Measurements from ENCODE around the gene VPREB1.
A peak's percentile ranks its signal among the peaks of the same experiment; 100 is the strongest.
"Not testable (repeated sequence)": the region's sequence is repeated elsewhere in the genome, so short reads cannot be mapped to it uniquely, and the experiment has no call there.

VPREB1 gene

DNA sequence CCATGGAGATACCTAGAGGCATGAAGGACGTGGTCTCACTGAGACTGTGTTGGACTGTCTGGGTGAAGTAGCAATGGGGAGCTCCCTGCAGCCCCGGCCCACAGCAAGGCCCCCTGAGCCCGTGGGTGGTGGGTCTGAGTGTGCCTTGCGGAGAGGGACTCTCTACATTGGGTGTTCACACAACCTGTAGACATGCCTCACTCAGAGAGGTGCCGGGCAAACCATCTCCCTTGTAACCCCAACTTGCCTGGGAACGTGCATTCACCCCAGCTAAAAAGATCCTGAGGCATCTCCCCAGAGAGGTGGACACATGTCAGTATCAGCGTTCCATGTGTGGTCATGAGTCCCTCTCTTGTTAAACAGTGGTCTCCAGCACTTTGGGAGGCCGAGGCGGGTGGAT is 2.1 kb downstream of the VPREB1 start:
- no peak for DNase-seq

GRCh38 chr22:22248878-22249277 is 4.3 kb downstream of the VPREB1 start:
- DNase-seq = no peak

- not testable (repeated sequence) for DNase-seq
Observed at GRCh38 chr22:22250651-22251050, 6.1 kb downstream of the VPREB1 start.

- DNase-seq = not testable (repeated sequence)
Observed at GRCh38 chr22:22256133-22256532, 11.5 kb downstream of the VPREB1 start.

GRCh38 chr22:22258597-22259415 is 14.2 kb downstream of the VPREB1 start:
- not testable (repeated sequence) for DNase-seq

DNA sequence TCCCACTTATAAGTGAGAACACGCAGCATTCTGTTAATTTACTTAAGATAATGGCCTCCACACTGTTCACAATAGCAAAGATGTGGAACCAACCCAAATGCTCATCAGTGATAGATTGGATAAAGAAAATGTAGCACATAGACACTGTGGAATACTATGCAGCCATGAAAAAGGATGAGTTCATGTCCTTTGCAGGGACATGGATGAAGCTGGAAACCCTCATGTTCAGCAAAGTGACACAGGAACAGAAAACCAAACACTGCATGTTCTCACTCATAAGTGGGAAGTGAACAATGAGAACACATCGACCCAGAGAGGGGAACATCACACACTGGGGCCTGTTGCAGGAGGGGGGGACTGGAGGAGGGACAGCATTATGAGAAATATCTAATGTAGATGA is 15.6 kb downstream of the VPREB1 start:
- DNase-seq = not testable (repeated sequence)

GRCh38 chr22:22260586-22260985 is 16.0 kb downstream of the VPREB1 start:
- DNase-seq = not testable (repeated sequence)

DNA sequence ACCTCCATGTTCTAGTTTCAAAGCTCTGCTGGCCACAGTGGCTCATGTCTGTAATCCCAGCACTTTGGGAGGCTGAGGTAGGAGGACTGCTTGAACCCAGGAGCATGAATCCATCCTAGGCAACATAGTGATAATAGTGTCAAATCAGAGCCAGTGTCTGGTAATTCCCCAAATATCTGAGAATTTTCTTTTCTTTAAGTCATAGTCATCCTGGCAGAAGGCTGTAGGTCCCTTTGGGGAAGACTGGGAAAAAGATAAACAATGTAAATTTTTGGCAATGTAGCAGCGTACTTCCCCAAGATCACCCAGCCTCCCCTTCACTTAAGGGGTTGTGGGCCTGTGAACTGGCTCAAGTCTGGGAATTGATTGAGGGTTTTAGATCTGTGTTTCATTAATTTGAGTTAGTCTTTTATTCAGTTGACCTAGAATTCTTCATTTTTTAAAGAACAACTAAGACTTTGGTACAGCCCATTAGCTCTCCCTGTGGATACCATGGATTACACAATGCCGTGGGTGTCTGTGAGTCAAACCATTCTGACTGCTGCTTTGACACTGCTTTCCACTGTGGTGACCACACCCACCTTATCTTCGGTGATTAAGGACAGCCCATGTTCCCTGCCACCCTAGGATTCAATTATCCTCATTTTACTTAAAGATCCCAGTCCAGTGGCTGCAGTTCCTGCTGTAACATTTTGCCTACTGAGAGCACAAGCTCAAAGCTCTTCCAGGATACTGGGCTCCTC is 17.9 kb downstream of the VPREB1 start:
- DNase-seq = peak; percentile 34

DNA sequence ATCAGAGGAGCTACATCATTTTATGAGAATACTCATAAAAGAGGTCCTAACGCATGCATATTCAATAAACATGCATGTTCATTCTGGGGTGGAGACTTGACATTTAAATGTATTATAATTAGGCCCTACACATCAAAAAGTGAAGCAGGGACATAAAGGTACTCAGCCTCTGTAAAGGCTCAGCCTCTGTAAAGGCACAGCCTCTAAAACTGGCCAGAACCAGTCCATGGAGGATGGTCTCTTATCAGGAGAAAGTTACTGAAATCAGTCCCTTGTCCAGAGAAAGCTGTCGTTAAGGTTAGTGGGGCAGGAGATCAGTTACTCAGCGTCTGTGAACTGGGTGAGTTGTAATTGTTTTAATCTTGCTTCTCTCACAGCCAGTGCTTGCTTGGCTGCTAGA is 19.2 kb downstream of the VPREB1 start:
- DNase-seq = not testable (repeated sequence)

GRCh38 chr22:22270036-22270676 is 25.6 kb downstream of the VPREB1 start:
- not testable (repeated sequence) for DNase-seq

DNA sequence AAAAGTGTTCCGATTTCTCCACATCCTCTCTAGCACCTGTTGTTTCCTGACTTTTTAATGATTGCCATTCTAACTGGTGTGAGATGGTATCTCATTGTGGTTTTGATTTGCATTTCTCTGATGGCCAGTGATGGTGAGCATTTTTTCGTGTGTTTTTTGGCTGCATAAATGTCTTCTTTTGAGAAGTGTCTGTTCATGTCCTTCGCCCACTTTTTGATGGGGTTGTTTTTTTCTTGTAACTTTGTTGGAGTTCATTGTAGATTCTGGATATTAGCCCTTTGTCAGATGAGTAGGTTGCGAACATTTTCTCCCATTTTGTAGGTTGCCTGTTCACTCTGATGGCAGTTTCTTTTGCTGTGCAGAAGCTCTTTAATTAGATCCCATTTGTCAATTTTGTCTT is 32.8 kb downstream of the VPREB1 start:
- not testable (repeated sequence) for DNase-seq

- DNase-seq = not testable (repeated sequence)
Observed at GRCh38 chr22:22284962-22285756, 40.6 kb downstream of the VPREB1 start.

GRCh38 chr22:22286390-22287105 is 42.0 kb downstream of the VPREB1 start:
- DNase-seq = not testable (repeated sequence)

- DNase-seq = not testable (repeated sequence)
Observed at GRCh38 chr22:22287106-22287626, 42.6 kb downstream of the VPREB1 start.

DNA sequence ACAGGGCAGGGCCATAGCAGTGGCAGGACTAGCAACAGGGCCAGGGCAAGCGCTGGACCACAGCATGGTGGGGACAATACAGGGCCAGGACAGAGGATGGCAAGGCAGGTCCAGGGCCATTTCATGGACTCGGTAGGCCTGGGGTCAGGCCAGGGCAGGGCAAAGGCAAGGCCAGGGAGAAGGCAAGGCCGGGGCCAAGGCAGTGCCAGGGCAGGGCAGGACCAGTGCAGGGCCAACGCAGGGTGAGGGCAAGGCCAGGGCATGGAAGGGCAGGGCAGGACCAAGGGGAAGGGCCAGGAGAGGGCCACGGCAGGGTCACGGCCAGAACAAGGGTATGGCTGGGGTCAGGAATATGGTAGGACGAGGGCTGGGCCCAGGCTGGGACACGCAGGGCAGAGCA is 45.1 kb downstream of the VPREB1 start:
- not testable (repeated sequence) for DNase-seq

DNA sequence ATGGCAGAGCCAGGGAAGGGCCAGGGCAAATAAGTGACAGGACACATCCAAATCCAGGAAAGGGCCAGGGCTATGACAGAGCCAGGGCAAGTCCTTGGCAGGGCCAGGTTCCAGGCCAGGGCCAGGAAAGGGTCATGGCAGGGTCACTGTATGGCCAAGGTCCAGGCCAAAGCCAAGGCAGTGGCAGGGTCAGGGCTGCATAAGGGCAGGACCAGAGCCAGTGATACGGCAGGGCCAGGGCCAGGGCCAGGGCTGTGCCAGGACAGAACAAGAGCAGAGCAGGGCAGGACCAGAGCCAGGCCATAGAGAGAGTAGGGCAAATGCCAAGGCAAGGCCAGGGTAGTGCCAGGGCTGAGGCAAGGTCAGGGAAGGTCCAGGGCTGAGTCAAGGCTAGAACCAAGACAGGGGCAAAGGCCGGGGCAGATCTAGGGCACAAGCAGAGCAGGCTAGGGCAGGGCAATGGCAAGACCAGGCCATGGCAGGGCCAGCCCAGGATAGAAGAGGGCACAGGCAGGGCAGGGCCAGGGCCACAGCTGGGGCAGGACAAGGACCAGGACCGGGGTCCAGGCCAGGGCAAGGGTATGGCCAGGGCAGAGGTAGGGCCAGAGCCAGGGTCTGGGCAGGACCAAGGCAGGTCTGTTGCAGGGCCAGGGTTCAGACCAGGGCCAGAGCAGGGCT is 46.7 kb downstream of the VPREB1 start:
- not testable (repeated sequence) for DNase-seq

GRCh38 chr22:22292656-22293055 is 48.1 kb downstream of the VPREB1 start:
- DNase-seq = not testable (repeated sequence)

DNA sequence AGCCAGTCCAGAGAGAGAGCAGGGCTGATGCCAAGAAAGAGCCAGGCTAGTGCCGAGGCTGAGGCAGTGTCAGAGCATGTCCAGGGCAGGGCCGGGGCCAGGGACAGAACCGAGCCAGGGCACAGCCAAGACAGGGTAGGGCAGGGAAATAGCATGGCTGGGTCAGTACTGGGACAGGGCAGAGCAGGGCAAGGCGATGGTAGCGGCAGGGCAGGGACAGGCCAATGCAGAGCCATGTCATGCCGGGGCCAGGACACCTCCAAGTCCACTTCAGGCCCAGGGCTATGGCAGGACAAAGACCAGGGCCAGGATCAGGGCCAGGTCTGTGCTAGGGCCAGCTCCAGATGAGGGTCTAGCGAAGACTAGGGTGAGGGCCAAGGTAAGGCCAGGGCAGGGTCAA is 48.9 kb downstream of the VPREB1 start:
- DNase-seq = not testable (repeated sequence)

DNA sequence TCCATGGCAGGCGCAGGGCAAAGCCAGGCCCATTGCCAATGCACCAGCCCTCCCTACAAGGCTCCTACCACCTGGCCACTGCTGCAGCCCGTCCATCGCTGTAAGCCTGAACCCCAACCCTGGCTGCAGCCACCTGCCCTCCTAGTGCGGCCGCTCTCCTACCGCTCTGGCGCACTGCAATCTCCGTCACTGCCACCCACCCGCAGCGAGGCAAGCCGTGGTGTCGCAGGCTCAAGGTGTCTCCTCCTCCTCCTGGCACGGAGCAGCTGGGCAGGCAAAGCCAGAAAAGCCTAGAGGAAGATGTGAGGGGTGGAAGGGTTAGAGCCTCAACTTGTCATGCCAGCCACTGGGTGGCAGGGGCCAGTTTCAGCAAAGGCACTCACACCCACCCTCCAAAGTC is 50.1 kb downstream of the VPREB1 start:
- not testable (repeated sequence) for DNase-seq
